Lower leg skin (tissue), 4 donors: Measurements from ENCODE around the gene SIRPA. TPM values are rescaled to one million over a fixed set of nuclear protein-coding genes. Genes with fewer than 3 reads are reported as not detected.

Source experiments
- DNase-seq, 2 donors: peaks; one replicate each; pipeline ENCODE4 v3.0.0-alpha.2; 2019; ENCODE audit warnings: low spot score in 2 of 2
- H3K4me3 ChIP-seq: fragments of 200-600 bp; sonication (generic); 2 replicates; pipeline ENCODE4 v1.5.1; 2017; ENCODE audit warnings: mild to moderate bottlenecking, low read depth; ENCODE audit not compliant: poor library complexity, severe bottlenecking
- CTCF ChIP-seq, 3 donors: fragments of 450-650 bp; IDR thresholded peaks; one replicate each; pipeline ENCODE4 v1.5.1; 2016; ENCODE audit warnings: antibody characterized with exemption in 3 of 3, mild to moderate bottlenecking in 3 of 3, moderate library complexity in 2 of 3
- POLR2A ChIP-seq, 2 donors: fragments of 450-650 bp; IDR thresholded peaks; one replicate each; pipeline ENCODE4 v1.6.1; 2016 to 2017; ENCODE audit warnings: antibody characterized with exemption in 2 of 2, mild to moderate bottlenecking in 1 of 2, moderate library complexity in 1 of 2
- WGBS, 2 donors: methylation state at CpG; one replicate each; pipeline ENCODE4 v1.1.5; 2018; 5-methylcytosine and 5-hydroxymethylcytosine counted together
- intact Hi-C: fragments of 100-400 bp; cut with DNase I; formaldehyde crosslinking; loops from one replicate; pipeline ENCODE4 v1.15.0; 2023; ENCODE audit warnings: low total_unique reads
- total RNA-seq, 4 donors: library from RNA; depleted of rRNA; stranded (reverse); fragments of >200 nt; gene quantifications; one replicate each; pipeline ENCODE4 v1.1.0, GENCODE V29; 2016

The SIRPA gene
- total RNA-seq, 4 donors from 2014 or later: 29.3 to 55.0 (median 44.1) TPM

- WGBS, 2 donors: 39 to 41% methylated on average over 10 of the region's 10 CpGs
- no peak for DNase-seq
- no peak overlapping the region for H3K4me3 ChIP-seq
- intact Hi-C loops: no loop called here
- TF ChIP-seq CTCF (IDR thresholded peaks at IDR 0.05): no peak
- no peak for TF ChIP-seq POLR2A (IDR thresholded peaks at IDR 0.05)
Measured at GRCh38 chr20:1900321-1900801, 5.2 kb downstream of the SIRPA start.

- WGBS, 2 donors: 92 to 93% methylated on average over 18 of the region's 18 CpGs
- intact Hi-C loops: no loop called here
- no peak overlapping the region for H3K4me3 ChIP-seq
- no peak for DNase-seq
- no peak for TF ChIP-seq CTCF (IDR thresholded peaks at IDR 0.05)
- no peak for TF ChIP-seq POLR2A (IDR thresholded peaks at IDR 0.05)
Measured at GRCh38 chr20:1901704-1902103, 6.5 kb downstream of the SIRPA start.

GRCh38 chr20:1902188-1902587, 7.0 kb downstream of the SIRPA start:
- TF ChIP-seq CTCF (IDR thresholded peaks at IDR 0.05): no peak
- TF ChIP-seq POLR2A (IDR thresholded peaks at IDR 0.05): no peak
- intact Hi-C loops: no loop called here
- 93 to 94% methylated on average over 4 of the region's 4 CpGs for WGBS, 2 donors
- H3K4me3 ChIP-seq: no peak overlapping the region
- no peak for DNase-seq

- intact Hi-C loops: no loop called here
- DNase-seq: no peak
- no peak for TF ChIP-seq CTCF (IDR thresholded peaks at IDR 0.05)
- TF ChIP-seq POLR2A (IDR thresholded peaks at IDR 0.05): no peak
- WGBS, 2 donors: 79 to 86% methylated on average over 9 of the region's 9 CpGs
- no peak overlapping the region for H3K4me3 ChIP-seq
Measured at GRCh38 chr20:1904135-1904534, 8.9 kb downstream of the SIRPA start.

GRCh38 chr20:1905009-1905408, 9.8 kb downstream of the SIRPA start:
- 91 to 92% methylated on average over 10 of the region's 10 CpGs for WGBS, 2 donors
- DNase-seq: no peak
- H3K4me3 ChIP-seq: no peak overlapping the region
- intact Hi-C loops: no loop called here
- TF ChIP-seq POLR2A (IDR thresholded peaks at IDR 0.05) (no peak), CTCF (IDR thresholded peaks at IDR 0.05) (no peak)

- TF ChIP-seq CTCF (IDR thresholded peaks at IDR 0.05): no peak
- no peak for TF ChIP-seq POLR2A (IDR thresholded peaks at IDR 0.05)
- intact Hi-C loops: no loop called here
- WGBS, 2 donors: 94% methylated on average over 9 of the region's 9 CpGs
- no peak overlapping the region for H3K4me3 ChIP-seq
- DNase-seq: no peak
Measured at GRCh38 chr20:1905693-1906092, 10.5 kb downstream of the SIRPA start.
